ENCODE results near the gene SLC2A1. TPM values are rescaled to one million over a fixed set of nuclear protein-coding genes. Genes with fewer than 3 reads are reported as not detected.

The SLC2A1 gene
- total and polyA plus RNA-seq, 7 donors, result 1.1 to 3.8 (median 2.1) TPM

- no peak for ATAC-seq
- Histone ChIP-seq H3K4me1 (peaks cover 7% of the 10 kb centered on the region), H3K27me3 (ENCODE audit: insufficient read depth in 3 of 3, low read length in 2 of 3) (peaks cover 2 to 63% (median 11%) of the 10 kb centered on the region in 3 donors), H3K27ac (no peak overlapping the region), H3K4me3 (no peak overlapping the region), H3K36me3 (ENCODE audit: insufficient read depth in 1 of 2, low read depth in 1 of 2) (no peaks in the 10 kb centered on the region), H3K9me3 (no peaks in the 10 kb centered on the region)
- 80 to 84% (median 83%) methylated on average over 6 of the region's 6 CpGs for WGBS, 3 donors
- intact Hi-C loops (cut with DNase I), result no loop called here
- TF ChIP-seq CTCF (IDR thresholded peaks at IDR 0.05), result no peak
- no peak for DNase-seq
These were observed 2.8 kb upstream of the SLC2A1 start for GRCh38 chr1:42961312-42962091.

GRCh38 chr1:42960566-42961311, 2.1 kb upstream of the SLC2A1 start:
- H3K4me1 ChIP-seq, result peaks cover 7% of the 10 kb centered on the region
- no peak for TF ChIP-seq CTCF (IDR thresholded peaks at IDR 0.05)
- H3K27ac ChIP-seq, result no peak overlapping the region
- DNase-seq, result no peak
- H3K9me3 ChIP-seq, result no peaks in the 10 kb centered on the region
- no peak overlapping the region for H3K4me3 ChIP-seq
- H3K27me3 ChIP-seq (ENCODE audit: insufficient read depth in 3 of 3, low read length in 2 of 3), result peaks cover 2 to 63% (median 11%) of the 10 kb centered on the region in 3 donors
- no peaks in the 10 kb centered on the region for H3K36me3 ChIP-seq (ENCODE audit: insufficient read depth in 1 of 2, low read depth in 1 of 2)
- intact Hi-C loops (cut with DNase I), result no loop called here
- ATAC-seq, result no peak
- 84 to 86% (median 85%) methylated on average over 9 of the region's 9 CpGs for WGBS, 3 donors

GRCh38 chr1:42960122-42960390, 1.4 kb upstream of the SLC2A1 start:
- intact Hi-C loops (cut with DNase I), result no loop called here
- no peak for DNase-seq
- Histone ChIP-seq H3K9me3 (no peaks in the 10 kb centered on the region), H3K4me3 (no peak overlapping the region), H3K27me3 (ENCODE audit: insufficient read depth in 3 of 3, low read length in 2 of 3) (peaks cover 2 to 59% (median 11%) of the 10 kb centered on the region in 3 donors), H3K36me3 (ENCODE audit: insufficient read depth in 1 of 2, low read depth in 1 of 2) (no peaks in the 10 kb centered on the region), H3K4me1 (peaks cover 7% of the 10 kb centered on the region), H3K27ac (no peak overlapping the region)
- 88 to 100% (median 91%) methylated on average over 1 of the region's 1 CpG for WGBS, 3 donors
- no peak for ATAC-seq
- no peak for TF ChIP-seq CTCF (IDR thresholded peaks at IDR 0.05)

- ATAC-seq (peak; percentile 39 to 65 (median 46)), DNase-seq (peak; percentile 44 to 60)
- H3K27me3 ChIP-seq (ENCODE audit: insufficient read depth in 3 of 3, low read length in 2 of 3), result peaks cover 2 to 44% (median 8%) of the 10 kb centered on the region in 3 donors
- intact Hi-C loops (cut with DNase I), result no loop called here
- peaks cover 7% of the 10 kb centered on the region for H3K4me1 ChIP-seq
- H3K27ac ChIP-seq, result peak overlapping the region; percentile 75
- no peak for TF ChIP-seq CTCF (IDR thresholded peaks at IDR 0.05)
- WGBS, 3 donors, result 2 to 9% (median 5%) methylated on average over 44 to 72 of the region's 72 CpGs
- peak overlapping the region; percentile 78 for H3K4me3 ChIP-seq
- no peaks in the 10 kb centered on the region for H3K36me3 ChIP-seq (ENCODE audit: insufficient read depth in 1 of 2, low read depth in 1 of 2)
- no peaks in the 10 kb centered on the region for H3K9me3 ChIP-seq
These were observed 684 bp downstream of the SLC2A1 start for GRCh38 chr1:42957880-42958487.
